ENCODE measurements around the gene CD9.
"Not testable (repeated sequence)": the region's sequence is repeated elsewhere in the genome, so short reads cannot be mapped to it uniquely, and the experiment has no call there.

The CD9 gene, protein sequence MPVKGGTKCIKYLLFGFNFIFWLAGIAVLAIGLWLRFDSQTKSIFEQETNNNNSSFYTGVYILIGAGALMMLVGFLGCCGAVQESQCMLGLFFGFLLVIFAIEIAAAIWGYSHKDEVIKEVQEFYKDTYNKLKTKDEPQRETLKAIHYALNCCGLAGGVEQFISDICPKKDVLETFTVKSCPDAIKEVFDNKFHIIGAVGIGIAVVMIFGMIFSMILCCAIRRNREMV

DNA sequence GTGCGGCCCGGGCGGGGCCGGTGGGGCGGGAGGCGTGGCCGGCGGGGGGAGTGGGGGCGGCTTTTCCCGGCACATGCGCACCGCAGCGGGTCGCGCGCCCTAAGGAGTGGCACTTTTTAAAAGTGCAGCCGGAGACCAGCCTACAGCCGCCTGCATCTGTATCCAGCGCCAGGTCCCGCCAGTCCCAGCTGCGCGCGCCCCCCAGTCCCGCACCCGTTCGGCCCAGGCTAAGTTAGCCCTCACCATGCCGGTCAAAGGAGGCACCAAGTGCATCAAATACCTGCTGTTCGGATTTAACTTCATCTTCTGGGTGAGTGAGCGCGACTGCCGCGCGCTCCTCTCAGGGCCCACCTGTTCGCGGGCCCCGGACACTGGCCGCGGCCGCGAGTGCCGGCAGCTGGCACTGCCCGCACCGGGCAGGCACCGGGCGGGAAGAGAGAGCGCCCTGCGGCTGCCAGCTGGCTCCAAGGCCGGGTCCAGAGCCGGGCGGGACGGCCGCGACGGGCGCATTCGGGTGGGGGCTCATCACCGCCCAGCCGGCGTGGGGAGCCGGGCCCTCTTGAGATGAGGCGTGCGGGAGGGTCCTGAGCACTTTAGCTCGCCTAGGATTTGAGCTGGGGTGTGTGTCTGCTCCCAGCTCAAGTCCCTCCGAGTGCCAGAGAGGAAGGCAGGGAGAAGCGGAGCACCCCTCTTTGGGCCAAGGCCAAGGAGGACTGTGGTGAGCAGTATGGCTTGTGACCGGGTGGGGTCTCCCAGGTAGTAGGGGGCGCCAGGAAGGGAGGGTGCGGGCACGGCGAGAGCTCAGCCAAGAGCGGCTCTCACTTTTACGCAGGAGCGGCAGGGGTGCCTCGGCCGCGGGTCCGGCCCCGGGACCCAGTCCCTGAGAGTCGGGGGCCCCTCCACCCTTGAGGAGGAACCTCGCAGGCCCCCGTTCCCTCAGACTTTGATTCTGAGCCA is at the start of gene CD9:
CD9 (plus strand) TSS at position 145 of the 957 bp plus-strand sequence; CDS start at position 245, 100 bp downstream.
- peak; percentile 57 for DNase-seq

DNA sequence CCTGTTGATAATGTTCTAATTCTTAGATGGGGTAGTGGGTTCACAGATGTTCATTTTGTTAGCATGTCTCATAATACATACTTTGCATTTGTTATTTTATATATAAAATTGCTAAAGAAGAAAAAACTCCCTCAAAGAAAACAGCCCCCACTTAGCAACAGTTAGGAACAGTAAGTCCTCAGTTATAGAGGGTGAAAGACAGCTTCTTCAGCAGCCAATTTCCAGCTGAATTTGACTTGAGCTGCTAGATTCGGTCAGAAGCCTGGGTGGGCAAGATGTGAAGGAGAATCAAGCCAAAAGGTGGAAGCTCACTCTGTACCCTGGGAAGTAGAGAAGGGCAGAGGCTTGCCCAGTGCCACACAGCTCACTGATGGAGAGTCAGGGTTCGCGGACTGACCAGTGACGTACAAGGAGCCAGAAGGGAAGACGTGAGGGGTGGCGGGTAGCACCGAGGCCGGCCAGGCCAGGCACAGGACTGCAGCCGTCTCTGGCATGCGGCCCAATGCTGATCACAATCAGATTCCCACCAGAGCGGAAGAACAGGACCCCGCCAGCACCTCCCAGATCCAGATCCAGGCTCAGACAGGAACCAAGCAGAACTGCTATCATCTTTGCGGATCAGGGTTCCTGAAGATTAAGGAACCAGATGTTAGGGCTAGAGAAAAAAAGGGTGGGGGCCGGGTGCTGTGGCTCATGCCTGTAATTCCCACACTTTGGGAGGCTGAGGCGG is 45.3 kb upstream of the CD9 start:
- DNase-seq: no peak

DNA sequence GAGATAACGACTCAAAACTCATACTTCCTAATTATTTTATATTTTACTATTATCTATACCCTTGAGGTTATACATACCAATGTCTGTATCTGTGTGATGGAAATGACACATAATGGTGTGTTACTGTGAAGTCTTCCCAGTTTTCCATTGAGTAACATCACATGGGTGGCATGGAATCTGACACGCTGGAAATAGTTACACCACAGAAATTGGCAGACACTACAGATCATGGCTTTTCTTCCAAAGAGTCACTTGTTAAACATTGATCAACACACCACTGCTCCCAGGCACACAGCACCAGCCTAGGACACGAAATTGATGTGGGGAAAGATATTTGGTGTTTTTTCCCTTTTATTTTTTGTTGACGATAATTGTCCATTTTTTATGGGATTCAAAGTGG is 42.7 kb upstream of the CD9 start:
- no peak for DNase-seq

DNA sequence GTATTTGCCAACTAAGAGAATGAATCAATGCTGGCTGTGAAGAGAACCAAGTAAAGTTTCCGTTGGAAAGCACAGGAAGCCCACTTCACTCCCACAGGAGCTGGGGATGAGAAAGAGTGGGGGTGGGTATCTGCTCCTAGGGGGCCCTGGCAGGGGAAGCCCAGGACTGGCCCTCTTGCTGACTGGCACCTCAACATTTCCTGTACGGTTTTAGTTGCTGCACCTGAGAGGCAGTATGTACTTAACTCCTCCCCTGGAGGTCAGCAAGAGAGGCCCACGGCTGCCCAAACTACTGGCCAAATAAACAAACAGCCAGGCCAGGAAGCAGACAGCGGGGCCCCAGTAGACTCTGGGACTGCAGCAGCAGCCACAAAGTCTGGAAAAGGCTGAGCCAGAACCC is 41.9 kb upstream of the CD9 start:
- DNase-seq: no peak

- DNase-seq: no peak
Observed at GRCh38 chr12:6158749-6159148, 41.5 kb upstream of the CD9 start.

DNA sequence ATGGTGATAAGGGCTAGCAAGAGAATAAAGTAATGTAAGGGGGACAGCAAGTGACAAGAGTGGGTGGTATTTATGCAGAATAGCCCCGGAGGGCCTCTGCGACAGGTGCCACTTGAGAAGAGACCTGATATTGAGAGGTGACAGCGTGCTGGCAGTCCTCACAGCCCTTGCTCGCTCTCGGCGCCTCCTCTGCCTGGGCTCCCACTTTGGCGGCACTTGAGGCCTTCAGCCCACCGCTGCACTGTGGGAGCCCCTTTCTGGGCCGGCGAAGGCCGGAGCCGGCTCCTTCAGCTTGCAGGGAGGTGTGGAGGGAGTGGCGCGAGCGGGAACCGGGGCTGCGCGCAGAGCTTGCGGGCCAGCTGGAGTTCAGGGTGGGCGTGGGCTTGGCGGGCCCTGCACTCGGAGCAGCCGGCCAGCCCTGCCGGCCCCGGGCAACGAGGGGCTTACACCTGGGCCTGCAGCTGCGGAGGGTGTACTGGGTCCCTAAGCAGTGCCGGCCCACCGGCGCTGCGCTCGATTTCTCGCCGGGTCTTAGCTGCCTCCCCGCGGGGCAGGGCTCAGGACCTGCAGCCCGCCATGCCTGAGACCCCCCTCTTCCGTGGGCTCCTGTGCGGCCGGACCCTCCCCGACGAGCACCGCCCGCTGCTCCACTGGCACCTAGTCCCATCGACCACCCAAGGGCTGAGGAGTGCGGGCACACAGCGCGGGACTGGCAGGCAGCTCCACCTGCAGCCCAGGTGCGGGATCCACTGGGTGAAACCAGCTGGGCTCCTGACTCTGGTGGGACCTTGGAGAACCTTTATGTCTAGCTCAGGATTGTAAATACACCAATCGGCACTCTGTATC is 40.8 kb upstream of the CD9 start:
- not testable (repeated sequence) for DNase-seq

- DNase-seq: not testable (repeated sequence)
Observed at GRCh38 chr12:6160049-6160649, 40.1 kb upstream of the CD9 start.

GRCh38 chr12:6161124-6161882 is 38.9 kb upstream of the CD9 start:
- no peak for DNase-seq

DNA sequence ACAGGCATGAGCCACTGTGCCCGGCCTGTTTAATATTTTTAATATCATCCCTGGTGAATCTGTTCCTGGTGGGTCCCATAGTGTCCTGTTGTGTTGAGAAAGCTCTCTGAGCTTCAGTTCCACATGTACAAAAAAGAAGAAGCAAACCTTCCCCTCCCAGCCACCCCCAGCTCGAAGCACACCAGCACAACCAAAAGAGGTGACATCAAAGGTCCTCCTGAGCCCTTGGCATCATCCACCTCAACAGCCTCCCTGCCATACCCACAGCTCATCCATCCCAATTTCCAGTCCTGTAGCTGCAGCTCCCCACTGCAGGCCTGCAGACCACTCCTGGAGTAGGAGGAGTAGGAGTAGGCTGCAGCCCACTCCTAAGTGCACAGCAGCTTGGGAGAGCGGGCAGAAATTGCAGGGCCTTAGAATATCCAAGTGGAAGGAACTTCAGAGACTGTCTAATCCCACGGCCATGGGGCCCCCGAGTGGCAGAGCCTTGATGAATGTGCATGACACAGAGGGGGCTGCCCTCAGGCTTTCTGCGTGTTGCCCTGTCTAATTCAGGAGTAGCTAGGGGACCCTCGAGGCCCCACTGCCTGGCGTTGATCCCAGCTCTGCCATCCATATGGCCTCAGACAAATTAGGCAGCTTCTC is 36.7 kb upstream of the CD9 start:
- DNase-seq: no peak

- DNase-seq: no peak
Observed at GRCh38 chr12:6165395-6165794, 34.8 kb upstream of the CD9 start.

- DNase-seq: no peak
Observed at GRCh38 chr12:6166808-6167207, 33.4 kb upstream of the CD9 start.

GRCh38 chr12:6167327-6168280 is 32.6 kb upstream of the CD9 start:
- peak; percentile 88 for DNase-seq

GRCh38 chr12:6171409-6172015 is 28.7 kb upstream of the CD9 start:
- no peak for DNase-seq

GRCh38 chr12:6172086-6172485 is 28.1 kb upstream of the CD9 start:
- no peak for DNase-seq

GRCh38 chr12:6172862-6173261 is 27.3 kb upstream of the CD9 start:
- no peak for DNase-seq

- no peak for DNase-seq
Observed at GRCh38 chr12:6177642-6178358, 22.4 kb upstream of the CD9 start.

- DNase-seq: no peak
Observed at GRCh38 chr12:6178981-6179761, 21.0 kb upstream of the CD9 start.
